HepG2 (cell line): ENCODE measurements around the gene CORO1C. TPM values are rescaled to one million over a fixed set of nuclear protein-coding genes. Genes with fewer than 3 reads are reported as not detected.

Experiments
- AHR ChIP-seq: IDR thresholded peaks from 2 replicates; pipeline ENCODE4 v1.6.1; 2018; ENCODE audit warnings: missing genetic modification reagents, missing compliant biosample characterization
- ATRX ChIP-seq: sonication (generic); formaldehyde crosslinking; IDR thresholded peaks from 2 replicates; pipeline ENCODE4 v1.4.0; 2020; ENCODE audit warnings: missing genetic modification reagents, borderline replicate concordance
- CBFB ChIP-seq: sonication (generic); formaldehyde crosslinking; IDR thresholded peaks from 2 replicates; pipeline ENCODE4 v1.4.0; 2020; ENCODE audit warnings: missing genetic modification reagents
- CSRNP2 ChIP-seq: sonication (generic); formaldehyde crosslinking; conservative IDR thresholded peaks from 2 replicates; pipeline ENCODE4 v1.8.0; 2022; ENCODE audit warnings: low read depth, missing genetic modification reagents
- EEA1 ChIP-seq: sonication (generic); formaldehyde crosslinking; IDR thresholded peaks from 2 replicates; pipeline ENCODE4 v1.5.1; 2020; ENCODE audit warnings: mild to moderate bottlenecking, missing genetic modification reagents, borderline replicate concordance
- KLF15 ChIP-seq: sonication (generic); formaldehyde crosslinking; IDR thresholded peaks from 2 replicates; pipeline ENCODE4 v1.8.1; 2023; ENCODE audit warnings: borderline replicate concordance, mild to moderate bottlenecking, inconsistent platforms, missing genetic modification reagents, mixed read lengths
- MAFF ChIP-seq: IDR thresholded peaks from 2 replicates; pipeline ENCODE4 v1.6.1; 2011; ENCODE audit warnings: low read depth, low read length, improper control_type of control experiment
- MLX ChIP-seq: IDR thresholded peaks from 2 replicates; pipeline ENCODE4 v1.6.1; 2016
- NRL ChIP-seq: sonication (generic); formaldehyde crosslinking; IDR thresholded peaks from 2 replicates; pipeline ENCODE4 v1.5.0; 2020; ENCODE audit warnings: missing genetic modification reagents, mild to moderate bottlenecking, moderate library complexity, borderline replicate concordance
- PBX3 ChIP-seq: sonication (generic); formaldehyde crosslinking; IDR thresholded peaks from 2 replicates; pipeline ENCODE4 v1.8.1; 2023; ENCODE audit warnings: missing genetic modification reagents, inconsistent platforms, borderline replicate concordance
- REL ChIP-seq: sonication (generic); formaldehyde crosslinking; conservative IDR thresholded peaks from 2 replicates; pipeline ENCODE4 v1.8.0; 2022; ENCODE audit warnings: mild to moderate bottlenecking, missing genetic modification reagents, moderate library complexity
- SIX1 ChIP-seq: sonication (generic); formaldehyde crosslinking; IDR thresholded peaks from 2 replicates; pipeline ENCODE4 v1.4.0; 2020; ENCODE audit warnings: missing genetic modification reagents, borderline replicate concordance
- SPEN ChIP-seq: sonication (generic); formaldehyde crosslinking; IDR thresholded peaks from 2 replicates; pipeline ENCODE4 v1.5.1; 2020; ENCODE audit warnings: low read depth, mild to moderate bottlenecking, missing genetic modification reagents
- TCF7L2 ChIP-seq: IDR thresholded peaks from 2 replicates; pipeline ENCODE4 v1.6.1; 2011; ENCODE audit warnings: mild to moderate bottlenecking, low read depth, low read length, moderate library complexity
- TMF1 ChIP-seq: sonication (generic); formaldehyde crosslinking; IDR thresholded peaks from 2 replicates; pipeline ENCODE4 v1.8.1; 2022; ENCODE audit warnings: low read depth, missing genetic modification reagents
- ZNF274 ChIP-seq: sonication (generic); formaldehyde crosslinking; IDR thresholded peaks from 2 replicates; pipeline ENCODE4 v1.5.1; 2020; ENCODE audit warnings: mild to moderate bottlenecking, missing genetic modification reagents
- ZNF329 ChIP-seq: sonication (generic); formaldehyde crosslinking; IDR thresholded peaks from 2 replicates; pipeline ENCODE4 v1.9.0; 2021; ENCODE audit warnings: low read depth, mild to moderate bottlenecking, missing genetic modification reagents
- ZNF567 ChIP-seq: sonication (generic); formaldehyde crosslinking; IDR thresholded peaks from 2 replicates; pipeline ENCODE4 v1.8.1; 2023; ENCODE audit warnings: mild to moderate bottlenecking, missing genetic modification reagents, borderline replicate concordance
- ZNF879 ChIP-seq: sonication (generic); formaldehyde crosslinking; IDR thresholded peaks from 2 replicates; pipeline ENCODE4 v1.8.1; 2023; ENCODE audit warnings: missing genetic modification reagents
- polyA plus RNA-seq, 8 experiments: library from polyadenylated mRNA; depleted of rRNA in 3 of 8; stranded (reverse) in 7 of 8; unstranded in 1 of 8; fragments of >200 nt; fragmentation: Illumina TruSeq in 4 of 8; extraction: Trizol in 4 of 8; gene quantifications; 2 replicates each; pipeline versions ENCODE4 v1.2.1 to v1.2.3, GENCODE V29; 2011 to 2016; ENCODE audit warnings: low read depth in 4 of 8, missing spikeins in 1 of 8, mixed read lengths in 1 of 8; ENCODE audit not compliant: insufficient read depth in 1 of 8
- total RNA-seq, 5 experiments: library from RNA; depleted of rRNA; stranded (reverse); fragments of >200 nt; fragmentation: Illumina TruSeq; extraction: Trizol; gene quantifications; 2 replicates each; pipeline ENCODE4 v1.2.3, GENCODE V29; 2016; ENCODE audit warnings: low read depth in 1 of 5
- TF ChIP-seq, protein P1 (sequence below): sonication (generic); formaldehyde crosslinking; IDR thresholded peaks from 2 replicates; pipeline ENCODE4 v1.4.0; 2020; ENCODE audit warnings: missing genetic modification reagents, borderline replicate concordance
- TF ChIP-seq, protein P2 (sequence below): sonication (generic); formaldehyde crosslinking; IDR thresholded peaks from 2 replicates; pipeline ENCODE4 v1.8.0; 2022; ENCODE audit warnings: missing genetic modification reagents, mild to moderate bottlenecking, borderline replicate concordance

CORO1C gene
- total and polyA plus RNA-seq, 2 of the 13 experiments (the other 11 are each of a cell fraction or from before 2014, with no cell fraction given): 73.7 to 131 TPM

GRCh38 chr12:108731866-108732461, 646 bp upstream of the CORO1C start (continued):
- TF ChIP-seq ZNF879 (no peak), REL (no peak; the same call in 1 of the 2 replicates), NRL (no peak), ZNF329 (CRISPR knock-in tag) (no peak), MLX (CRISPR knock-in tag) (no peak), KLF15 (no peak), EEA1 (no peak), ATRX (CRISPR knock-in tag) (no peak), TCF7L2 (no peak), TMF1 (no peak), ZNF274 (CRISPR knock-in tag) (no peak), SPEN (CRISPR knock-in tag) (no peak), ZNF567 (no peak), MAFF (no peak), CSRNP2 (CRISPR knock-in tag) (no peak), PBX3 (no peak), CBFB (CRISPR knock-in tag) (no peak), SIX1 (CRISPR knock-in tag) (no peak), AHR (CRISPR knock-in tag) (no peak)
- TF ChIP-seq, protein P1, sequence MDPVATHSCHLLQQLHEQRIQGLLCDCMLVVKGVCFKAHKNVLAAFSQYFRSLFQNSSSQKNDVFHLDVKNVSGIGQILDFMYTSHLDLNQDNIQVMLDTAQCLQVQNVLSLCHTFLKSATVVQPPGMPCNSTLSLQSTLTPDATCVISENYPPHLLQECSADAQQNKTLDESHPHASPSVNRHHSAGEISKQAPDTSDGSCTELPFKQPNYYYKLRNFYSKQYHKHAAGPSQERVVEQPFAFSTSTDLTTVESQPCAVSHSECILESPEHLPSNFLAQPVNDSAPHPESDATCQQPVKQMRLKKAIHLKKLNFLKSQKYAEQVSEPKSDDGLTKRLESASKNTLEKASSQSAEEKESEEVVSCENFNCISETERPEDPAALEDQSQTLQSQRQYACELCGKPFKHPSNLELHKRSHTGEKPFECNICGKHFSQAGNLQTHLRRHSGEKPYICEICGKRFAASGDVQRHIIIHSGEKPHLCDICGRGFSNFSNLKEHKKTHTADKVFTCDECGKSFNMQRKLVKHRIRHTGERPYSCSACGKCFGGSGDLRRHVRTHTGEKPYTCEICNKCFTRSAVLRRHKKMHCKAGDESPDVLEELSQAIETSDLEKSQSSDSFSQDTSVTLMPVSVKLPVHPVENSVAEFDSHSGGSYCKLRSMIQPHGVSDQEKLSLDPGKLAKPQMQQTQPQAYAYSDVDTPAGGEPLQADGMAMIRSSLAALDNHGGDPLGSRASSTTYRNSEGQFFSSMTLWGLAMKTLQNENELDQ (CRISPR knock-in tag): no peak
- TF ChIP-seq, protein P2, sequence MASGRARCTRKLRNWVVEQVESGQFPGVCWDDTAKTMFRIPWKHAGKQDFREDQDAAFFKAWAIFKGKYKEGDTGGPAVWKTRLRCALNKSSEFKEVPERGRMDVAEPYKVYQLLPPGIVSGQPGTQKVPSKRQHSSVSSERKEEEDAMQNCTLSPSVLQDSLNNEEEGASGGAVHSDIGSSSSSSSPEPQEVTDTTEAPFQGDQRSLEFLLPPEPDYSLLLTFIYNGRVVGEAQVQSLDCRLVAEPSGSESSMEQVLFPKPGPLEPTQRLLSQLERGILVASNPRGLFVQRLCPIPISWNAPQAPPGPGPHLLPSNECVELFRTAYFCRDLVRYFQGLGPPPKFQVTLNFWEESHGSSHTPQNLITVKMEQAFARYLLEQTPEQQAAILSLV: no peak
